RKO (cell line): ENCODE results near the gene DNMT3A.

Experiments used
- DNase-seq: peaks from one replicate; pipeline ENCODE4 v3.0.0-alpha.2; 2016; ENCODE audit warnings: low spot score

Gene DNMT3A

DNA sequence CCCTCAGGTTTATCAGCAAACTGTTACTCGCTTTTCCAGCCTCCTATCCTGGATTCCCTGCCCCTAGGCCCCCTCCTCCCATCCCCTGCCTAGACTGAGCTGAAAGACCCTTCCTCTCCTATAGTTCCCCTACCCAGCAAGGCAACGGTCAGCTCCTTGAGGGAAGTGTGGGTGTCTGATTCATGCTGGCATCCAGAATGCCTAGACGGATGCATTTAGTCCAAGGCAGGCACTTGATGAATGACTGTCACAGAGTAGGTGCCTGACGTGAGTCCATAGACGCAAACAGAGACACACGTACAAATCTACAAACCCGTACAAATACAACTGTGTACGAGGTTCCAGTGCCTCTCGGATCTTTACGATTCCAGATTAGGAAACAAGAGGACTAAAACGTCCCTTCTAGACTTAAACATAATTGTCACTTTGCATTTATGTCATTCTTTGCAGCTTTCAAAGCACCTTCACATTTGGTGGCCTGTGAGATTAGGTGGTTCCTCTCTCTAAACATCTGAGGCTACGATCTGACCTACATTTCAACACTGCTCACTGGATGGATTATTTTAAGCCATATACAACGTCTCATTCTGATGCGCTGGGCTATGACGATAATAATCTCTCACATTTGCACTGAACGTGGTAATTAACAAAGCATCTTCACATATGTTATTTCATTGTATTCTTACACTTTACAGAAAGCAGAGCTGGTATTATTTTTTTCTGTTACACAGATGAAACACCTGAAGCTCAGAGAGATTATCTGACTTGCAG, 36.7 kb downstream of the DNMT3A start:
- no peak for DNase-seq

DNA sequence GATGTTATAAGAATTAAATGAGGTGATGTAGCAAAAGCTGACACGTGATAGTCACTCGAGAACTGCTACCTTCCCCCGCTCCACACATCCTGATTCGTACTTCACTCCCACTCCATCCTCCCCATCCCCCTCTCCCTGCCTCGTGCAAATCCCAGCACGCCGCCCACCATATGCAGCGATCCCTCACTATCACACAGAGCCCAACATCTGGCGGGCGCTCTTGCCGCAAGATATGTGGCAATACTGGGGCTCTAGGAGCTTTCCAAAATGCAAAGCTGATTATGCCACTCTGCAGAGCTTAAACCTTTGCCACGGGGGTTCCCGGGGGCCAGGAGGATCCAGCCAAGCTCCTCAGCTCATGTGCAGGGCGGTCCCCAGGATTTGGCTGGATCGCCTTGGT, 37.4 kb downstream of the DNMT3A start:
- DNase-seq = no peak

DNA sequence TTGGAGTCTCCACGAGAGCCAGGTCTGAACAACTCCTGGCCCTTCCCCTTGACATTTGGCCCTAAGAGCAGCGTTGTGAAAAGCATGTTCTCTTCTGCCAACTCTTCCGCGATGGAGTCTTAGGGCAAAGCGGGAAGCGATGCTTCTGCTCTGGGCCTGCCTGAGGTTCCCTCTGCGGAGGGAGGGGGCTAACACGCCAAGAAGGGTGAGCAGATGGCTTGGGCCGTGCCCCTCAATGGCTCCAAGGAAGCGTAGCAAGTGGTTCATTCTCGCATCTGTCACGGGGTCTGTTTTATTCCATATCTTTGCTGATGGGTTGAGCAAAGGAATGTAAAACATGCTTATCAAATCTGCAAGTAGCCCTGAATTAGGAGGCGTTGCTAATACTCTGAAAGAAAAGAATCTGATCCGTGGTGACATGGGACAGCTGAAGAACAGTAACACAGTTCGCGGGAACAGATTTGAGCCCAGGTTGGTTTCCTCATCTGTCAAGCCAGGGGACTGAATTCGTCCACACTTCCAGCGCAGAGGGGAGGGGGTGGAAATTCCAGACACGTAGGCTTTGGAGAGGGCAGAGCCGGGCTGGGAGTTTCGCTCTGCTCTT, 38.0 kb downstream of the DNMT3A start:
- no peak for DNase-seq

DNA sequence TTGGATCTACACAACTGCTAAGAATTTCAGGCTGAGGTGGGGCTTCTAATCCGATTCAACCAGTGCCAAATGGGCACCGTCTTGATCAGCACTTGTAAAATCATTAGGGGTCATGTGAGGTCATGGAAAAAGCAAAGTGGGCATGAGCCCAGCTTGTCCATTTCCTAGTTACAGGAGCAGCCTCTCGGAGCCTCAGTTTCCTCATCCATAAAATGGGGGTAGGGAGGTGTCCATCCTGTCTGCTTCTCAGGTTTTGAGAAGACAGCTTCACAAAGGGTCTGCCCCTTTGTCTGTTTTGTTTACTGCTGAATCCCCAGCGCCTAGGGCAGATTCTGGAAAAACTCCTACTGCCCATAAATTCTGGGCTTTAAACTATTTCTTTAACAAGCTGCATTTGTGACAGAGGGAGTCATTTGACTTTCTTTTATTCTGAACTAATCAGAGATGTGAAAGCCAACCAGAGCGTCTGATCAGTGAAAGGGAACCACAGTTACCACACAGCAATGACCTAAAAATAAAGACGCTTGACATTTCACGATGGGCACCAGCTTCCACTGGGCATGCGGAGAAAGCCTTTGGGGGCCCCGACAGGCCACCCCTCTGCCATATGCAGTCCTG, 38.9 kb downstream of the DNMT3A start:
- DNase-seq = no peak

DNA sequence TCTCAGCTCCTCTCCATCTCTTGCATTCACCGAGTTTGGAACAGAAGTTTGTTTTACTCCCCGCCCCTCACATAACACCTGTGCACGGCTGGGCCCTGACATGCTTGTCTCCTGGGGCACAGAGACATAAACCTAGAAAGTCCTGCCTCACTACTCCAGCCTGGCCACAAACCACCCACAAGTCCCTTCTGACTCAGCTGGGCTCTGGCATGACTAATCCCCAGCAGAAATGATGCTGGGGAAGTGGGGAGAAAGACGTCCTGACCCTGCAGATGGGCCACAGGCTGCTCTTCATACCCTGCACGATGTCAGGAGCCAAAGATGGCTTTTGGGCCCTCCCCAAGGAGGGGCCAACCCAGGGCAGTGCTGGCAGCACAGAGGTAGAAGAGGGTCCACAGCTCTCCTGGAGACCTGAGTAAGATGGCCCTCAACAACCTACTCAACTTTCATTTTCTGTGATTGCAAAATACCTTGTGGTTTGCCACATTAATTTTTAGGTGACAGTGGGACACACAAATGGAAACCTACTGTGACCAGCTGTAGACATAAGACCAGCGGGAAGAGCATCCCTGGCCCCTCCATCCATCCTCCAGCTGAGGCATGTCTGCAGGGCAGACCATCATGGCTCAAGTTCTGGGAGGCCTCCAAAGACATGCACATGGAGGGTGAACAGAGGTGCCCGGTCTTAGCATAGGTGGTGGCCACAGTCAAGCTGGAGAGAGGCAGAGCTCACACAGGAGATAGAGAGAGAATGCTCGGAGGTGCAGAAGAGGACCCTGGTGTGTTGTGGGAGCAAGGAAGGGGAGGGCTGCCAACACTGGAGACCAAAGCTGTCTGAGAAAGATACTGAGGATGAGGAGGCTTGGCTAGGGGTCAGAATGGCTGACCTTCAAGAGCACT, 40.0 kb downstream of the DNMT3A start:
- peak; percentile 70 for DNase-seq

DNA sequence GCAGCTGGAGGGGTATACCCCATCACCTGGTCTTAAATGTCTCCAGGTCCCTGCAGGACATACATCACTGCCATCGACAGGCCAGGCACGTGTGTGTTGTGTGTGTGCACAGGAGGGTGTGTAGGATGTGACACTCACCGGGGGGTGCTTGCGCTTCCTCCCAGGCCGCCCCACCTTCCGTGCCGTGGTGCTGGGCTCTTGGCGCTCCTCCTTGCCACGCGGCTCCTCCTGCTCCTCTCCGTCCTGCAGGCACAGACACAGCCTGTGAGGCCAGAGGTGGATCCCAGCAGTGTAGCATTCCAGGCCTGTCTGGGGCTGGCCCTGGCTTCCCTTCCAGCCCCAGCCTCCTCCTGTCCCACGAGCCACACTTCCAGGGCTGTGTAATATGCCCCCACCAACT, 41.7 kb downstream of the DNMT3A start:
- DNase-seq = no peak

DNA sequence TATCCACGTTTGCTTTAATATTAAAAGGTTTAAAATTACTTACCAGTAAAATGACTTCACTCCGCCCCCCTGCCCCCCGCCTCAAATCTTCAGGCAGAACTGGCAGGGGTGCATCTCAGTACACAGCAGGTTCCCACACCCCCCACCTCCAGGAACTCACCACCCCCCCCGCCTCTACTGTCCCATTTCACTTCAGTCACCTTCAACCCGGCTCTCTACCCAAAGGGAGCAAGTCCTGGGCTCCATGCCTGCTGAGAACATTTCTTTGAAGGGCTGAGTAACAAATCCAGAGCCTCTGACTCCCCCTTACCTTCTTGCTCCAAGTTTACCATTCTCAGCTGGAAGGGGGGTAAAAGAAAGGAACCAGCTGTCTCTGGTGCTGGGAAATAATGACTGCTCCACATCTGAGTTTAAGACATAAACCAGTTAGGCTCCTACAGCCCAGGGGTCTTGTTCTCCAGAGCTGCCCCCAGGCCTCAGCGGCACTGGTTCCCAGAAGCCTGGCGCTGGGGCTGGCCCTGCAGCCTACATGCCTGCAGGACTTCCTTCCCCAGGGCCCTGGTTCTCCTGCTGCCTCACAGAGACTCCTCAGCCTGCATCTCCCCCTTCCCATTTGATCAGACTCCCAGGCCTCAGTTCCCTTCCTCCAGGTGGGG, 42.8 kb downstream of the DNMT3A start:
- DNase-seq = no peak

DNA sequence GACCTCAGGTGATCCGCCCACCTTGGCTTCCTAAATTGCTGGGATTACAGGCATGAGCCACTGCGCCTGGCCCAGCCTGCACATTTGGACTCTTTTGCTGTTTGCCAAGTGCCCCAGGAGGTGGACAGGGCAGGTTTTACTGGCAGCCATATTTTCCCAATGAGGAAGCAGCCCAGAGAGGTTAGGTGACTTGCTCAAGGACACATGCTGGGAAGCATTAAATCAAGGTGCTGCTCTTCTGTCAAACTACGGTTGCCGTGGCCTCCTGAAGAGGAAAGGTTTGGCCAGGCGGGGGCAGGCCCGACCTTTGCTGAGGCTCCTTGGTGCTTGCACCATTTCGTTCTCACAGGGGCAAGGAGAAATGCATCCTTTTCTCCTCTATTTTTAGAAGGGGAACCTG, 44.0 kb downstream of the DNMT3A start:
- no peak for DNase-seq

DNA sequence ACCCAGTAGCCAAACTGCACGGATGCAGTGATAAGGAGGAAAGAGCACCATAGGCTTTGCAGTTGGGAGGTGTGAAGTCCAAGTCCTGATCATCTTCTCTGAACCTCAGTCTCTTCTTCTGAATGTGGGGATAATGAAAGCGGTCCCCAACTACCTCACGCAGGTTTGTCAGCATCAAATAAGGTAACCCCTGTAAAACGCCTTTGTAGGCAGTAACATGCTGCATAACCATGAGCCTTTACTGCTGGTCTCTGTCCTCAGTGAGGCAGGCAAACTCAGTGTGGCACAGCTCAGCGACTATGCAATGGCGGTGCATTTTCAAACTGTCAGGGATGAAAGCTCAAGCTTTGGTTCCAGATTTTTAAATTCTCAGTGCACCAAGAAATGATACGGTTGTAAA, 46.1 kb downstream of the DNMT3A start:
- no peak for DNase-seq

DNA sequence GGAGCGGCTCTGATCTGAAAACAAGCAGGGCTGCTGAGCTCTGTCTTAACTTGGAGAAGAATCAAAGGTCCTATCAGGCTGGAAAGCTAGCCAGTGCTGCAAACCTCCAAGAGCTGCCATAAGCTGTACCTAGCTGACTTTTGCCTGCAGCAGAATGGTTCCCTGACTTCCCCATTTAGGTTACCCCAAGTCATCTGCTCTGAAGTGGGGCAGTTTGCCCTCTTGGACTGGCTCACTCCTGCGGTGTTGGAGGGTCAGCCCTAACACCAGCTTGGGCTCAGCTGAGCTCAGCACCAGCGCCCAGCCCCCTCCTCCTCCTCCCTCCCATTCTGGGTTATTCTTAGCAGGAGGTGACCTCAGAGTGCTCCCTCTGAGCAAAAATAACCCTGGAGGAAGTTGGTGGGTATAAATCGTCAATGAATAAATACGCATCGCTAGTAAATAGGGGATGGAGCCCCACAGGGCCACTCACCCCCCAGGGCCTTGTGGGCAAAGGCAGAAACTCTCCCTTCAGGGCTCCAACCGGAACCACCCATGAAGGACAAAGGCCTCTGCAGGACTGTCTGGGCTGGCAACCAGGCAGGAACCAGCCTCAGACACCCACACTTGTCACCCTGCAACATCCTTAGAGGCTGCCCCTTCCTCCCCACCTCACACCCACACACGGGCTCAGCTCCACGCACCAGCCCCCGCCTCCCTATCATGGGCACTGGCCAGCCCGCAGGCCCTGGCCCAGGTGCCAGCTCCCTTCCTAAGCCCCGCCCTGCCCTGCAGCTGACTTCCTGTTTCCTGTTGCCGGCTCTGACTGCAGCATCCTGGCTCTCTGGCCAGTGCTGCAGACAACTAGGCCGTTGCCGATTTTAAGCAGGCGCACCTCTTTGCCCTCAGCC, 46.9 kb downstream of the DNMT3A start:
- no peak for DNase-seq

DNA sequence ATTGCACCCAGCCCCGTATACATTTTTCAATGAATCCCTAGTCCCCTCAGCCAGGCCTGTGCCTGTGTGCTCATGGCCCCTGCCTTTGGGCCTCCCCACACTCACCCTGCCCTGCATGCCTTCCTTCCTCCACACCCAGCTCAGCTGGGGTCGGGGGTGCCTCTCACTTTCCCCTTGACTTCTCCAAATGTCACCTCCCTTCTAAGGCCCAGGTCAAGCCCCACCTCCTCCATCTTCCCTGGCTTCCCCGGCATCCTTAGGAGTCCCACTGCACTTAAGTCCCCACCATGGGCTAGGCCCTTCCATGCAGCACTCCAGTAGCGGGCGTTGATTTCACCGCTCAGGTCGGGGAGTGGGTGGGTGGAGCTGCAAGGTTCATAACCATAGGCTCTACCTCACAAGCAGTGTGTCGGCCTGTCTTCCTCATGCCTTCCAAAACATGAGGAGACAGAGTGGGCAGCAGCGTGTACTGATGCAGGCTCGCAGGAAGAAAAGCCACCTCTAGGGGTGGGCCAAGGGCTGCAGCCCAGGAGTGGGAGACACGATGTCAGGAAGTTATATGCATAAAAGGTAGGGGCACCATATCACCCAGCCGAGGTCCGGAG, 47.7 kb downstream of the DNMT3A start:
- no peak for DNase-seq

DNA sequence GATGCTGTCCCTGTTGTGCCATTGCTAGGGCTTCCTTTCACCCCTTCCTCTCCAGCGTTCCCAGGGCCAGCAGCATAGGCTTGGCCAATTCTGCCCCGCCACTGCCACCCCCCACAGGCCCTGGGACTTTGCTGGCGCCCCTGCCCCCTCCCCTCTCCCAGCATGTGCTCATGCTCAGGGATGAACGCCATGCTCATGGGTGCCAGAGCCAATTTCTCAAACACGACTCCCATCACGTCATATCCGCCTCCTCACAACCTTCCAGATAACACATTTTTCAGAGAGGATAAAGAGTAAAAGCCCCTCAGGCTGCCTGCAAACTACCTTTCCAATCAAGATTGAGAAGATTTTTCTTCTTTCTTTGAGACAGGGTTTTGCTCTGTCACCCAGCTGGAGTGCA, 48.6 kb downstream of the DNMT3A start:
- no peak for DNase-seq

DNA sequence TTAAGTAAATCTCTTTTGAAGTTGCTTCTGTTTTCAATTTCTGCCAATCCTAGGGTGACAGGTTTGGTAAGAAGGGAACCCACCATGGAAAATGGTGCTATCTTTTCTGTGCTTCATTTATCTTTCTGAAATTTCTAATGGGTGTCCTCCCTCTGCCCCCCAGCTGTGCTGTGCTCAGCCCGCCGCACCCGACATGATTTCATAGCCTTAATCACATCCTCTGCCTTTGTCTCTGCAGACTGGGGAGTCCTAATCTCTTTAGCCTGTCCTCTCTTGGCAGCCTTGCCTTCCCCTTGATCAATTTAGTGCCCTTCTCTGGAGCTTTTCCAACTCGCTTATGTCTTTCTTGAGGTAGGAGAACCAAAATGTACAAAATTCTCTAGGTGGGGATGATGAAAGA, 49.3 kb downstream of the DNMT3A start:
- DNase-seq = no peak

DNA sequence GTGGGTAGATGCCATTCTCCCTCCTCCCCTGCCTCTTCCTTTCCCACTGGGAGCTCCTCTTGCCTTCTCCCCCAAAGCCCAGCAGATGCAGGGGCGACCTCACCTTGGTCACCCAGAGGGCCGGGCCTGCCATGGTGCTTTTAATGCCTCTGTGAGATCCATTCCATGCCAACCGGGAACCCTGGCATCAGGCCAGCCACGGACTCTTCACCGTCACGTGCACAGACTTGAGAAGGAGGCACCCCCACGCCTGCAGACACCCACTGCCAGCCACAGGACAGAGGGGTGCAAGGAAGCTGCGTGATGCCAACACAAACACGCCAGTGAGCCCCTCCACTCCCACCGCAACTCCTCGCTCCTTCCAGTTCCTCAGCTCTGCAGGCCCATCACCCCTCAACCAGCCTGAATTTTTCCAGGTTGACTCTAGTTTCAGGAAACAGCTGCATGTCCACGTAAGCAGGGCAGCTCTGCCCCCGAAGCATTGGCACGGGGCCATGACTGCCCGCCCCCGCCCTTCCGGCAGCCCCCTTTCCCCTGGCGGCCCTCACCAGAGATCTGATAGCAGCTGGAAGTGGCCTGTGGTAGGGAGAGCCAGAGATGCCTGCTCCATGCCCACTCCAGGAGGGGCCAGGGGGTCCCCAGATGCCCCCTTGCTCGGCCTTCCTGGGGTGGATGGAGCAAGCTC, 50.8 kb downstream of the DNMT3A start:
- DNase-seq = no peak

DNA sequence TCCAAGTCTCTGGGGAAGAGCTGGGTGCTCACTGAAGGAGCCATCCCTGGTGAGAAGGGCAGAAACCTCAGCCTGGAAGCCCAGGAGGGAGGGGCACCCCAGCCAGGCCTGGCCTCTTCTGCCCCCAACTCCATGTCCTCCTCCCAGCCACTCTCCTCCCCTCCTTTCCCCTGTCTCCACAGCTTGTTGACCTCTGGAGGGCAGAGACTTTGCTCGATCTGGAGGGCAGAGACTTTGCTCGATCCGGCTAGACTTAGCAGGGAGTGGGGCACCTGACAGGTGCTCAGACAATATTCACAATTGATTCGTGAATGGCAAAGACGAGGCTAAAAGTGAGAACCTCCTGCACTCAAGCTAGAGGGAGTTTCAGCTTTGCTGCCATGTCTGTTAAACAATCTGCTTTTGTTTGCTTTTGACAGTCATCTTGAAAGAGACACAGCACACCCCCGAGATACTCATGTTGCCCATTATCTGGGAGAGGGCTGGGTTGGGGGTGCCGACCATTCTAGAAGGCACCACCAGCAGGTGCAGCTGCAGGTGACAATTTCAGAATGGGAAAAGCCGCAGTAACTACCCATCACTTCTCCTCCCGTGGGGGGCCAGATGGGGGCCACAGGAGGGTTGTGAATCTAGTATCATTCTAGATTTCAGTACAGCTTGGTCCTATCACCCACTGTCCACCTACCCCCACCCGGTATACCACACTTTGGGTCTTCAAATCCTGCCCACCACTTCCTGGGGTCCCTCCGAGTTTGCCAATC, 54.8 kb downstream of the DNMT3A start:
- no peak for DNase-seq

DNA sequence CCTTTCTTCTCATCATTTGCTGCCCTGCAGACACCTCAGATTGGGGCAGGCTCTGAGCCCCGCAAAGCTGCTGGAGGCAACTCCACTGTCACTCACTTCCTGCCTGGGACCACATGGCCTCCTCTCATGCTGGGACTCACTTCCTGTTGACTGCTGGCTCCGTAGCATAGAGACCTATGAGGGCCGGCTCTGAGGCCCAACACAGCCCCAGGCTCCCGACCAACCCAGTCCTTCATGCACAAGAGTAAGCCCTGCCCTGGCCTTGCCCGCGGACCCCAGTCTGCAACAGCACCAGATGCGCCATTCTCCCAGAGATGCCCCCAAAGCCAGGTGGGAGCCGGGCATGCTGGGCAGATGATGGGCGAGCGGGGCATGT, 55.7 kb downstream of the DNMT3A start:
- DNase-seq = peak; percentile 16

DNA sequence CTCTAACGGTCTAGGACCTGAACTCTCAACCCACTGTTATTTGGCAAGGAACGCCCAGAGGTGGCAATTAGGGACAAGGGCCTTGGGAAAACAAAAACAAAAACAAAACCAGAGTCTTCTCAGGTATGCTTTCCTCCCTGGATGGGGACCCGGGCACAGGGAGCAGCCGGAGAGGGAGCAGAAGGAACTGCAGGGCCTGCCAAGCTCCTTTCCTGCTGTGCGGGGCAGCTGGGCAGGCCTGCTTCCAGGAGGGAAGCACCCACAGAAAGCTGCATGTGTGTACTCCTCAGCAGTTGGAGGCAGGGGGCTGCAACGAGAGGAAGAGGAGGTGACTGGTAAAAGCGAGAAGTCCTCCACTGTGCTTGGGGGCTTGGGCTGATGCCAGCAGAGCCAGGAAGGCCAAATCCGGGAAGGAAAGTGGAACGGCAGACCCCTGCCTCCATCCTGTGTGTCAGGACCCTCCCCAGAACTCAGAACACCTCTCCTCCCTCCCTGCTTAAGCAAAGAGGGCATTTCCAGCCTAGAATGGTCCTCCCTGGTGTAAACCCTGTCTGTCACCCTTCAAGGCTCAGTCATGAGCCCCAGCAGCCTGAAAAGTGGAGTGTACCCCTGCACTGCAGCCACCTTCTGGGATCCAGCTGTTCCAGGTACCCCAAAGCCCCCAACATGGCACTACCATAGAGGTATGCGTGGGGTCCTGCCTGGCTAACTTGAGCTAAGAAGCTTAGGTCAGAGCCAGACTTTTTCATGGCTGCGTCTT, 56.3 kb downstream of the DNMT3A start:
- no peak for DNase-seq

DNA sequence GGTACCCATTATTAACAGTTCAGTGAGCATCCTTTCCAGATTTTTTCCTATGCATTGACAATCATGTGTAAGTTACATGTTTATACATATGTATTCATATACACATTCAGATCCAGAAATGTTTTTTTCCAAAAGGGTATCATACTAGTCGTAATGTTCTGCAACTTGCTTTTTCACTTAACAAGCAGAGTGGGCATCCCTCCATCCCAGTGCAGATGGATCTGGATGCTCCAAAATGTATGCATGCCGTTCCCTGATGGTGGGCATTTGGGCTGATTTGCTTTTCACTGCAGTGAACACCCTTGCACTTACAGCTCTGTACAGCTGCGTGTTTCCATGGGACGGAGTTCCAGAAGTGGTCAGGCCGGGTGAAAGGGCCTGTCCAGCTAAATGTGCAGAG, 57.0 kb downstream of the DNMT3A start:
- no peak for DNase-seq
